H9 (cell line): ENCODE results near the gene MAP3K7. TPM values are rescaled to one million over a fixed set of nuclear protein-coding genes. Genes with fewer than 3 reads are reported as not detected.

Experiments used
- DNase-seq: peaks from one replicate; pipeline ENCODE4 v3.0.0-alpha.2; 2017
- H2AFZ ChIP-seq: one replicate; pipeline ENCODE4 v1.6.1; 2013; ENCODE audit warnings: mild to moderate bottlenecking, low read length, control low read depth, moderate library complexity
- H2AK5ac ChIP-seq: 2 replicates; pipeline ENCODE4 v1.6.1; 2013; ENCODE audit warnings: low read length, control low read depth, mixed read lengths; ENCODE audit not compliant: insufficient read length
- H2BK120ac ChIP-seq: one replicate; pipeline ENCODE4 v1.6.1; 2013; ENCODE audit warnings: low read depth, mild to moderate bottlenecking, low read length, control low read depth, inconsistent platforms; ENCODE audit not compliant: poor library complexity, severe bottlenecking
- H2BK12ac ChIP-seq: 2 replicates; pipeline ENCODE4 v1.6.1; 2013; ENCODE audit warnings: low read length, control low read depth, mixed read lengths, low read depth; ENCODE audit not compliant: insufficient read length
- H2BK15ac ChIP-seq: 2 replicates; pipeline ENCODE4 v1.6.1; 2013; ENCODE audit warnings: low read depth, low read length, control low read depth
- H2BK20ac ChIP-seq: one replicate; pipeline ENCODE4 v1.6.1; 2013; ENCODE audit warnings: low read depth, mild to moderate bottlenecking, low read length, control low read depth, inconsistent platforms; ENCODE audit not compliant: poor library complexity, severe bottlenecking
- H2BK5ac ChIP-seq: 2 replicates; pipeline ENCODE4 v1.6.1; 2013; ENCODE audit warnings: low read length, control low read depth, mixed read lengths; ENCODE audit not compliant: insufficient read length
- H3K14ac ChIP-seq: 2 replicates; pipeline ENCODE4 v1.6.1; 2013; ENCODE audit warnings: low read length, control low read depth; ENCODE audit not compliant: insufficient read depth
- H3K18ac ChIP-seq: 2 replicates; pipeline ENCODE4 v1.6.1; 2013; ENCODE audit warnings: low read depth, mild to moderate bottlenecking, mixed read lengths, low read length, control low read depth; ENCODE audit not compliant: insufficient read length
- H3K23ac ChIP-seq: 2 replicates; pipeline ENCODE4 v1.6.1; 2013; ENCODE audit warnings: low read length, control low read depth, mixed read lengths, low read depth; ENCODE audit not compliant: insufficient read length
- H3K23me2 ChIP-seq: 2 replicates; pipeline ENCODE4 v1.6.1; 2013; ENCODE audit warnings: low read depth, mild to moderate bottlenecking, mixed read lengths, low read length, control low read depth; ENCODE audit not compliant: insufficient read length, poor library complexity, severe bottlenecking
- H3K27ac ChIP-seq: 2 replicates; pipeline ENCODE4 v1.5.1; 2013; ENCODE audit warnings: low read length, control low read depth, mixed read lengths, low read depth; ENCODE audit not compliant: insufficient read length
- H3K27me3 ChIP-seq: 2 replicates; pipeline ENCODE4 v1.6.1; 2013; ENCODE audit warnings: low read length, control low read depth, inconsistent platforms; ENCODE audit not compliant: insufficient read depth
- H3K4ac ChIP-seq: 2 replicates; pipeline ENCODE4 v1.6.1; 2013; ENCODE audit warnings: low read depth, mild to moderate bottlenecking, control low read depth, inconsistent platforms, low read length, moderate library complexity
- H3K4me1 ChIP-seq: 2 replicates; pipeline ENCODE4 v1.6.1; 2013; ENCODE audit warnings: low read length, control low read depth, inconsistent platforms; ENCODE audit not compliant: insufficient read depth
- H3K4me2 ChIP-seq: 2 replicates; pipeline ENCODE4 v1.6.1; 2013; ENCODE audit warnings: low read length, control low read depth, mixed read lengths; ENCODE audit not compliant: insufficient read length, insufficient read depth
- H3K56ac ChIP-seq: 2 replicates; pipeline ENCODE4 v1.6.1; 2013; ENCODE audit warnings: low read depth, mild to moderate bottlenecking, mixed read lengths, low read length, control low read depth; ENCODE audit not compliant: insufficient read length
- H3K79me1 ChIP-seq: 2 replicates; pipeline ENCODE4 v1.6.1; 2013; ENCODE audit warnings: low read depth, mild to moderate bottlenecking, moderate library complexity, low read length, control low read depth, inconsistent platforms; ENCODE audit not compliant: insufficient read depth, poor library complexity, severe bottlenecking
- H3K79me2 ChIP-seq: 2 replicates; pipeline ENCODE4 v1.6.1; 2013; ENCODE audit warnings: low read length, control low read depth, inconsistent platforms; ENCODE audit not compliant: insufficient read depth
- H3K9ac ChIP-seq: 2 replicates; pipeline ENCODE4 v1.6.1; 2013; ENCODE audit warnings: low read length, control low read depth, mixed read lengths; ENCODE audit not compliant: insufficient read length; ENCODE audit errors: extremely low read depth
- H3K9me3 ChIP-seq: one replicate; pipeline ENCODE4 v1.6.1; 2013; ENCODE audit warnings: low read depth, low read length, inconsistent platforms; ENCODE audit not compliant: control insufficient read depth
- H3T11ph ChIP-seq: one replicate; pipeline ENCODE4 v1.6.1; 2013; ENCODE audit warnings: mild to moderate bottlenecking, low read length, control low read depth, inconsistent platforms
- H4K20me1 ChIP-seq: one replicate; pipeline ENCODE4 v1.6.1; 2013; ENCODE audit not compliant: control insufficient read depth, insufficient read length, insufficient read depth
- H4K5ac ChIP-seq: 2 replicates; pipeline ENCODE4 v1.6.1; 2013; ENCODE audit warnings: low read depth, mild to moderate bottlenecking, mixed read lengths, low read length, control low read depth; ENCODE audit not compliant: insufficient read length
- H4K8ac ChIP-seq: replicated peaks from 2 replicates; pipeline ENCODE4 v1.6.1; 2013; ENCODE audit warnings: low read length, control low read depth, mixed read lengths, low read depth; ENCODE audit not compliant: insufficient read length
- H4K91ac ChIP-seq: 2 replicates; pipeline ENCODE4 v1.6.1; 2013; ENCODE audit warnings: low read depth, mild to moderate bottlenecking, moderate library complexity, mixed read lengths, low read length, control low read depth; ENCODE audit not compliant: insufficient read length
- H3K27ac Mint-ChIP-seq, 3 experiments: 2 replicates in 2 of 3; 3 replicates in 1 of 3; pipeline ENCODE4 v1.8.0; 2020 to 2021; ENCODE audit warnings: mixed read lengths in 3 of 3, mild to moderate bottlenecking in 1 of 3, moderate library complexity in 1 of 3
- H3K27me3 Mint-ChIP-seq: 2 replicates; pipeline ENCODE4 v1.8.0; 2021; ENCODE audit warnings: low read depth, mild to moderate bottlenecking, moderate library complexity, mixed read lengths
- H3K36me3 Mint-ChIP-seq, 3 experiments: 2 replicates in 2 of 3; 3 replicates in 1 of 3; pipeline ENCODE4 v1.8.0; 2020 to 2021; ENCODE audit warnings: low read depth in 3 of 3, mixed read lengths in 3 of 3; ENCODE audit not compliant: insufficient read depth in 1 of 3
- H3K4me1 Mint-ChIP-seq, 2 experiments: 2 replicates each; pipeline ENCODE4 v1.8.0; 2020; ENCODE audit warnings: mixed read lengths in 2 of 2
- H3K4me3 Mint-ChIP-seq, 2 experiments: 2 replicates in 1 of 2; 3 replicates in 1 of 2; pipeline ENCODE4 v1.8.0; 2020 to 2021; ENCODE audit warnings: mild to moderate bottlenecking in 2 of 2, mixed read lengths in 2 of 2, moderate library complexity in 1 of 2
- H3K9me3 Mint-ChIP-seq, 2 experiments: 2 replicates in 1 of 2; 3 replicates in 1 of 2; pipeline ENCODE4 v1.8.0; 2020; ENCODE audit warnings: mild to moderate bottlenecking in 2 of 2, mixed read lengths in 2 of 2, moderate library complexity in 1 of 2
- CTCF ChIP-seq: fragments of 200-600 bp; sonication (generic); conservative IDR thresholded peaks from 3 replicates; pipeline ENCODE4 v1.8.0; 2021; ENCODE audit warnings: antibody characterized with exemption, mild to moderate bottlenecking
- WGBS: extraction: QIAGEN DNeasy Blood & Tissue Kit; methylation state at CpG from one replicate; pipeline ENCODE4 v1.1.7; 2013; ENCODE audit warnings: missing lambda C conversion rate, low lambda C conversion rate, mixed read lengths; ENCODE audit not compliant: insufficient read length; ENCODE audit errors: extremely low coverage; 5-methylcytosine and 5-hydroxymethylcytosine counted together
- total RNA-seq: library from RNA; stranded (reverse); gene quantifications from 2 replicates; pipeline ENCODE4 v1.2.1, GENCODE V29; 2021

The MAP3K7 gene
- total RNA-seq, 1 experiment from 2014 or later: 31.3 TPM

GRCh38 chr6:90465686-90466085 lies 121.2 kb downstream of the MAP3K7 start:
- Mint-ChIP-seq H3K27me3 (no peaks in the 10 kb centered on the region), H3K4me3 (no peak overlapping the region), H3K27ac (no peak overlapping the region), H3K9me3 (peaks cover 0 to under 1% of the 10 kb centered on the region in 2 experiments; a peak in 2 of 5 replicates), H3K36me3 (no peaks in the 10 kb centered on the region), H3K4me1 (peaks cover 15 to 19% of the 10 kb centered on the region in 2 experiments)
- H2BK20ac ChIP-seq: no peak overlapping the region
- DNase-seq: no peak
- H2BK120ac ChIP-seq: no peak overlapping the region
- H4K91ac ChIP-seq: no peak overlapping the region
- no peak overlapping the region for H3K4me2 ChIP-seq
- no peak overlapping the region for H3T11ph ChIP-seq
- H3K9me3 ChIP-seq: no peaks in the 10 kb centered on the region
- no peak overlapping the region for H4K8ac ChIP-seq
- H3K14ac ChIP-seq: no peak overlapping the region
- H2BK12ac ChIP-seq: no peak overlapping the region
- no peaks in the 10 kb centered on the region for H3K4me1 ChIP-seq
- H2AK5ac ChIP-seq: no peak overlapping the region
- no peak overlapping the region for H3K56ac ChIP-seq
- no peaks in the 10 kb centered on the region for H3K27me3 ChIP-seq
- no peaks in the 10 kb centered on the region for H4K20me1 ChIP-seq
- H4K5ac ChIP-seq: no peak overlapping the region
- no peak overlapping the region for H2BK5ac ChIP-seq
- no peak for TF ChIP-seq CTCF
- H3K18ac ChIP-seq: no peak overlapping the region
- no peak overlapping the region for H2BK15ac ChIP-seq
- WGBS: no CpG with 5 or more reads among the region's 2 CpGs
- no peaks in the 10 kb centered on the region for H3K23me2 ChIP-seq
- H3K79me2 ChIP-seq: no peaks in the 10 kb centered on the region
- no peak overlapping the region for H3K27ac ChIP-seq
- no peak overlapping the region for H3K4ac ChIP-seq
- no peak overlapping the region for H2AFZ ChIP-seq
- H3K23ac ChIP-seq: no peak overlapping the region
- no peaks in the 10 kb centered on the region for H3K79me1 ChIP-seq
- H3K9ac ChIP-seq: no peak overlapping the region
